SK-N-SH (cell line): ENCODE data around the gene LIPA. TPM values are rescaled to one million over a fixed set of nuclear protein-coding genes. Genes with fewer than 3 reads are reported as not detected.

Experiments
- CTCF ChIA-PET: fragments of 300-600, 350-600 bp; formaldehyde crosslinking; extraction: SDS; loops from one replicate; lab custom pipeline; 2021; lab: Yijun Ruan, JAX
- POLR2A ChIA-PET: fragments of 350-600 bp; sonication (Branson Sonifier 250); formaldehyde crosslinking; extraction: SDS; loops from one replicate; lab custom pipeline; 2020; ENCODE audit warnings: antibody characterized with exemption, inconsistent platforms; lab: Yijun Ruan, JAX
- DNase-seq: peaks from one replicate; pipeline ENCODE4 v3.0.0; 2012
- H2AFZ ChIP-seq: fragments of 200-600 bp; sonication (generic); 2 replicates; pipeline ENCODE4 v1.8.1; 2016; ENCODE audit warnings: antibody characterized with exemption, mild to moderate bottlenecking, low read depth
- H3F3A ChIP-seq: fragments of 200-600 bp; sonication (generic); replicated peaks from 2 replicates; pipeline ENCODE3; 2016; ENCODE audit warnings: antibody characterized with exemption, mild to moderate bottlenecking; ENCODE audit not compliant: insufficient read depth
- H3K27ac ChIP-seq, 2 experiments: fragments of 200-500 bp in 1 of 2; fragments of 200-600 bp in 1 of 2; sonication (Bioruptor generic) in 1 of 2; sonication (generic), shearing (Covaris generic) in 1 of 2; 2 replicates each; pipeline versions ENCODE4 v1.5.1 to v1.6.1; 2014 to 2016; ENCODE audit warnings: low read depth in 2 of 2, inconsistent platforms in 1 of 2, low read length in 1 of 2, mild to moderate bottlenecking in 1 of 2, mixed read lengths in 1 of 2
- H3K27me3 ChIP-seq: fragments of 200-600 bp; sonication (generic), shearing (Covaris generic); 2 replicates; pipeline ENCODE4 v1.6.1; 2016; ENCODE audit warnings: mixed run types; ENCODE audit not compliant: insufficient read depth
- H3K36me3 ChIP-seq, 2 experiments: fragments of 200-500 bp in 1 of 2; fragments of 200-600 bp in 1 of 2; sonication (Bioruptor generic) in 1 of 2; sonication (generic) in 1 of 2; replicated peaks in 1 of 2; 2 replicates each; pipeline versions ENCODE3 to v1.5.1; 2014 to 2016; ENCODE audit warnings: low read length in 1 of 2, mild to moderate bottlenecking in 1 of 2; ENCODE audit not compliant: insufficient read depth in 2 of 2, control insufficient read depth in 1 of 2
- H3K4me1 ChIP-seq, 2 experiments: fragments of 200-500 bp in 1 of 2; fragments of 200-600 bp in 1 of 2; sonication (Bioruptor generic) in 1 of 2; sonication (generic), shearing (Covaris generic) in 1 of 2; 2 replicates each; pipeline versions ENCODE4 v1.5.1 to v1.6.1; 2014 to 2016; ENCODE audit warnings: low read depth in 1 of 2, low read length in 1 of 2, mixed run types in 1 of 2; ENCODE audit not compliant: insufficient read depth in 2 of 2, control insufficient read depth in 1 of 2
- H3K4me2 ChIP-seq: fragments of 200-600 bp; sonication (generic), shearing (Covaris generic); 2 replicates; pipeline ENCODE4 v1.6.1; 2017; ENCODE audit warnings: mixed run types
- H3K4me3 ChIP-seq, 2 experiments: fragments of 200-500 bp in 1 of 2; fragments of 200-600 bp in 1 of 2; sonication (Bioruptor generic) in 1 of 2; sonication (generic), shearing (Covaris generic) in 1 of 2; 2 replicates each; pipeline versions ENCODE4 v1.5.1 to v1.8.1; 2014 to 2016; ENCODE audit warnings: low read depth in 2 of 2, inconsistent platforms in 1 of 2, low read length in 1 of 2, mild to moderate bottlenecking in 1 of 2, mixed read lengths in 1 of 2, moderate library complexity in 1 of 2
- H3K79me2 ChIP-seq: fragments of 200-600 bp; sonication (generic); 2 replicates; pipeline ENCODE4 v1.8.1; 2017; ENCODE audit warnings: mild to moderate bottlenecking; ENCODE audit not compliant: insufficient read depth
- H3K9ac ChIP-seq: fragments of 200-600 bp; sonication (generic); 2 replicates; pipeline ENCODE4 v1.6.1; 2017; ENCODE audit warnings: mixed run types
- H3K9me2 ChIP-seq: fragments of 200-600 bp; sonication (generic); 2 replicates; pipeline ENCODE4 v1.6.1; 2017; ENCODE audit warnings: mixed run types
- H3K9me3 ChIP-seq: fragments of 200-600 bp; sonication (generic); 2 replicates; pipeline ENCODE4 v1.6.1; 2017; ENCODE audit warnings: mixed run types, mild to moderate bottlenecking, moderate library complexity
- H4K20me1 ChIP-seq: fragments of 200-600 bp; sonication (generic); 2 replicates; pipeline ENCODE4 v1.6.1; 2017; ENCODE audit warnings: mild to moderate bottlenecking, mixed run types; ENCODE audit not compliant: insufficient read depth
- CHD2 ChIP-seq: fragments of 150-350 bp; IDR thresholded peaks from 2 replicates; pipeline ENCODE4 v1.6.1; 2018; ENCODE audit warnings: low read length; ENCODE audit not compliant: partially characterized antibody
- EZH2phosphoT487 ChIP-seq: fragments of 200-600 bp; sonication (generic); IDR thresholded peaks from 2 replicates; pipeline ENCODE4 v1.6.1; 2017; ENCODE audit warnings: low read depth, mixed run types, mild to moderate bottlenecking, antibody characterized with exemption, moderate library complexity, borderline replicate concordance
- FOXM1 ChIP-seq: IDR thresholded peaks from 2 replicates; pipeline ENCODE4 v1.4.0; 2012; ENCODE audit warnings: low read depth, mild to moderate bottlenecking
- GABPA ChIP-seq: IDR thresholded peaks from 2 replicates; pipeline ENCODE4 v1.4.0; 2012; ENCODE audit warnings: low read depth, mild to moderate bottlenecking
- NFIC ChIP-seq: IDR thresholded peaks from 2 replicates; pipeline ENCODE4 v1.4.0; 2012; ENCODE audit warnings: borderline replicate concordance
- POLR2AphosphoS5 ChIP-seq: IDR thresholded peaks from 2 replicates; pipeline ENCODE4 v1.6.1; 2012; ENCODE audit warnings: low read depth, low read length
- RCOR1 ChIP-seq: fragments of 150-350 bp; IDR thresholded peaks from 2 replicates; pipeline ENCODE4 v1.6.1; 2017; ENCODE audit warnings: antibody characterized with exemption, low read length
- RFX5 ChIP-seq: IDR thresholded peaks from 2 replicates; pipeline ENCODE4 v1.6.1; 2012; ENCODE audit warnings: mild to moderate bottlenecking, improper control_type of control experiment, low read length
- SMC3 ChIP-seq: IDR thresholded peaks from 2 replicates; pipeline ENCODE4 v1.6.1; 2012; ENCODE audit warnings: low read depth, low read length, improper control_type of control experiment
- TEAD4 ChIP-seq: IDR thresholded peaks from 2 replicates; pipeline ENCODE4 v1.4.0; 2012; ENCODE audit warnings: mild to moderate bottlenecking, borderline replicate concordance; ENCODE audit not compliant: insufficient read depth
- WGBS: methylation state at CpG from one replicate; pipeline ENCODE4 v1.1.6; 2017; ENCODE audit warnings: low lambda C conversion rate; 5-methylcytosine and 5-hydroxymethylcytosine counted together
- polyA plus RNA-seq, 3 experiments: library from polyadenylated mRNA; depleted of rRNA; stranded (reverse); fragments of >200 nt; gene quantifications; 2 replicates each; pipeline ENCODE4 v1.2.3, GENCODE V29; 2012
- TF ChIP-seq, protein P1 (sequence below): IDR thresholded peaks from 2 replicates; pipeline ENCODE4 v1.4.0; 2012; ENCODE audit warnings: low read depth
- TF ChIP-seq, protein P2 (sequence below): IDR thresholded peaks from 2 replicates; pipeline ENCODE4; 2012
- TF ChIP-seq, protein P3 (sequence below): fragments of 150-350 bp; IDR thresholded peaks from 2 replicates; pipeline ENCODE4 v1.6.1; 2016; ENCODE audit warnings: mild to moderate bottlenecking, low read depth, low read length
- TF ChIP-seq, protein P4 (sequence below): IDR thresholded peaks from 2 replicates; pipeline ENCODE4 v1.6.1; 2012; ENCODE audit warnings: mild to moderate bottlenecking, low read depth, low read length, moderate library complexity
- TF ChIP-seq, protein P5 (sequence below): fragments of 200-600 bp; sonication (generic); IDR thresholded peaks from 2 replicates; pipeline ENCODE4 v1.6.1; 2017; ENCODE audit warnings: antibody characterized with exemption, mild to moderate bottlenecking, moderate library complexity
- TF ChIP-seq, protein P6 (sequence below): fragments of 150-350 bp; IDR thresholded peaks from 2 replicates; pipeline ENCODE4 v1.6.1; 2017; ENCODE audit warnings: antibody characterized with exemption, low read length, low read depth, borderline replicate concordance

LIPA gene
- polyA plus RNA-seq, 1 of the 3 experiments (the other 2 are of a cell fraction): 43.2 TPM

DNA sequence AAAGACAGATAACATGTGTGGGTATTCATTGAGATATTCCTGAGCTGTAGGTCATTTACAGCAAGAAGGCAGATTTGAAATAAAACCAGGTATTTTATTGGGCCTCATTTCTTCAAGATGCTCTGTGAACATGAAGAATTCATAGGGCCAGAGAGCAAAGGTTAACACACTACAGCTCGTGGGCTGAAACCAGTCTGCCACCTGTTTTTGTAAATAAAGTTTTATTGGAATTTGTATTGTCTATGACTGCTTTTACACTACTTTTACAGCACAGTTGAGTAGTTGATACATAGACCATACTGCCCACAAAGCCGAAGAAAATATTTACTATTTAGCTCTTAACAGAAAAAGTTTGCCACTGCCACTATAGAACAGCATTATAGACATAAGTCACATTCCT lies 22.1 kb upstream of the LIPA start:
- ChIA-PET CTCF (interaction anchor here (0.7 to 1.4 kb wide), 2 partner anchors 96 to 115 kb away, joined by 3 to 5 read pairs; no protein-coding TSS in a partner anchor), POLR2A (no interaction called here)
- Histone ChIP-seq H3K9me3 (no peaks in the 10 kb centered on the region), H3K27me3 (no peaks in the 10 kb centered on the region), H2AFZ (no peak overlapping the region), H3K9ac (no peak overlapping the region), H3K9me2 (no peaks in the 10 kb centered on the region), H3K36me3 (no peaks in the 10 kb centered on the region), H3K79me2 (no peaks in the 10 kb centered on the region), H3K4me1 (peaks cover 10 to 28% of the 10 kb centered on the region in 2 experiments; a peak in 3 of 4 replicates), H3F3A (peaks cover 9% of the 10 kb centered on the region), H3K4me2 (no peak overlapping the region), H4K20me1 (no peaks in the 10 kb centered on the region), H3K4me3 (no peak overlapping the region), H3K27ac (peak overlapping the region in 1 of 2 experiments; percentile 69; a peak in 2 of 4 replicates)
- no peak for DNase-seq
- WGBS: 64% methylated on average over 2 of the region's 2 CpGs
- TF ChIP-seq NFIC: no peak
- TF ChIP-seq FOXM1: no peak
- TF ChIP-seq CHD2: no peak
- TF ChIP-seq, protein P1, sequence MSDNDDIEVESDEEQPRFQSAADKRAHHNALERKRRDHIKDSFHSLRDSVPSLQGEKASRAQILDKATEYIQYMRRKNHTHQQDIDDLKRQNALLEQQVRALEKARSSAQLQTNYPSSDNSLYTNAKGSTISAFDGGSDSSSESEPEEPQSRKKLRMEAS: no peak
- TF ChIP-seq, protein P2, sequence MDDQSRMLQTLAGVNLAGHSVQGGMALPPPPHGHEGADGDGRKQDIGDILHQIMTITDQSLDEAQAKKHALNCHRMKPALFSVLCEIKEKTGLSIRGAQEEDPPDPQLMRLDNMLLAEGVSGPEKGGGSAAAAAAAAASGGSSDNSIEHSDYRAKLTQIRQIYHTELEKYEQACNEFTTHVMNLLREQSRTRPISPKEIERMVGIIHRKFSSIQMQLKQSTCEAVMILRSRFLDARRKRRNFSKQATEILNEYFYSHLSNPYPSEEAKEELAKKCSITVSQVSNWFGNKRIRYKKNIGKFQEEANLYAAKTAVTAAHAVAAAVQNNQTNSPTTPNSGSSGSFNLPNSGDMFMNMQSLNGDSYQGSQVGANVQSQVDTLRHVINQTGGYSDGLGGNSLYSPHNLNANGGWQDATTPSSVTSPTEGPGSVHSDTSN: no peak
- no peak for TF ChIP-seq SMC3
- TF ChIP-seq EZH2phosphoT487: no peak
- TF ChIP-seq RFX5: no peak
- TF ChIP-seq POLR2AphosphoS5: no peak
- TF ChIP-seq, protein P3, sequence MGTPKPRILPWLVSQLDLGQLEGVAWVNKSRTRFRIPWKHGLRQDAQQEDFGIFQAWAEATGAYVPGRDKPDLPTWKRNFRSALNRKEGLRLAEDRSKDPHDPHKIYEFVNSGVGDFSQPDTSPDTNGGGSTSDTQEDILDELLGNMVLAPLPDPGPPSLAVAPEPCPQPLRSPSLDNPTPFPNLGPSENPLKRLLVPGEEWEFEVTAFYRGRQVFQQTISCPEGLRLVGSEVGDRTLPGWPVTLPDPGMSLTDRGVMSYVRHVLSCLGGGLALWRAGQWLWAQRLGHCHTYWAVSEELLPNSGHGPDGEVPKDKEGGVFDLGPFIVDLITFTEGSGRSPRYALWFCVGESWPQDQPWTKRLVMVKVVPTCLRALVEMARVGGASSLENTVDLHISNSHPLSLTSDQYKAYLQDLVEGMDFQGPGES: no peak

DNA sequence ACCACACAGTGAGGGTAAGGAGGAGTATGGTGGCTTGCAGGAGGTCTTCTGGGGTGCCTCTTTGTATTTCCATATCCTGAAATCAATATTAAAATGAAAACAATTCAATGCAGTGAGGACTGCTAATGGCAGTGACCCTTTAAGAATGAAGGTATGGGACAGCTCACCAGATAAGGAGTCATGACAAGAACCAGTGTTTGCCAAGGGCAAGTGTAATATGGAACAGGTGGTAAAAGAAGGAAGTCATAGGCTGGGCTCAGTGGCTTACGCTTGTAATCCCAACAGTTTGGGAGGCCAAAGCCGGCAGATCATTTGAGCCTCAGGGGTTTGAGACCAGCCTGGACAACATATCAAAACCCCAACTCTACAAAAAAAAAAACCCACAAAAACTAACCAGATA lies 20.0 kb upstream of the LIPA start:
- WGBS: 100% methylated on average over 2 of the region's 2 CpGs
- CTCF ChIA-PET: interaction anchor here (1.1 to 2.1 kb wide), 2 partner anchors 54 to 98 kb away, joined by 3 to 8 read pairs; no protein-coding TSS in a partner anchor
- TF ChIP-seq GABPA (no peak), CHD2 (no peak), RFX5 (no peak), SMC3 (no peak), RCOR1 (no peak), TEAD4 (no peak)
- TF ChIP-seq, protein P4, sequence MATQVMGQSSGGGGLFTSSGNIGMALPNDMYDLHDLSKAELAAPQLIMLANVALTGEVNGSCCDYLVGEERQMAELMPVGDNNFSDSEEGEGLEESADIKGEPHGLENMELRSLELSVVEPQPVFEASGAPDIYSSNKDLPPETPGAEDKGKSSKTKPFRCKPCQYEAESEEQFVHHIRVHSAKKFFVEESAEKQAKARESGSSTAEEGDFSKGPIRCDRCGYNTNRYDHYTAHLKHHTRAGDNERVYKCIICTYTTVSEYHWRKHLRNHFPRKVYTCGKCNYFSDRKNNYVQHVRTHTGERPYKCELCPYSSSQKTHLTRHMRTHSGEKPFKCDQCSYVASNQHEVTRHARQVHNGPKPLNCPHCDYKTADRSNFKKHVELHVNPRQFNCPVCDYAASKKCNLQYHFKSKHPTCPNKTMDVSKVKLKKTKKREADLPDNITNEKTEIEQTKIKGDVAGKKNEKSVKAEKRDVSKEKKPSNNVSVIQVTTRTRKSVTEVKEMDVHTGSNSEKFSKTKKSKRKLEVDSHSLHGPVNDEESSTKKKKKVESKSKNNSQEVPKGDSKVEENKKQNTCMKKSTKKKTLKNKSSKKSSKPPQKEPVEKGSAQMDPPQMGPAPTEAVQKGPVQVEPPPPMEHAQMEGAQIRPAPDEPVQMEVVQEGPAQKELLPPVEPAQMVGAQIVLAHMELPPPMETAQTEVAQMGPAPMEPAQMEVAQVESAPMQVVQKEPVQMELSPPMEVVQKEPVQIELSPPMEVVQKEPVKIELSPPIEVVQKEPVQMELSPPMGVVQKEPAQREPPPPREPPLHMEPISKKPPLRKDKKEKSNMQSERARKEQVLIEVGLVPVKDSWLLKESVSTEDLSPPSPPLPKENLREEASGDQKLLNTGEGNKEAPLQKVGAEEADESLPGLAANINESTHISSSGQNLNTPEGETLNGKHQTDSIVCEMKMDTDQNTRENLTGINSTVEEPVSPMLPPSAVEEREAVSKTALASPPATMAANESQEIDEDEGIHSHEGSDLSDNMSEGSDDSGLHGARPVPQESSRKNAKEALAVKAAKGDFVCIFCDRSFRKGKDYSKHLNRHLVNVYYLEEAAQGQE: no peak
- TF ChIP-seq, protein P3: no peak
- TF ChIP-seq, protein P5, sequence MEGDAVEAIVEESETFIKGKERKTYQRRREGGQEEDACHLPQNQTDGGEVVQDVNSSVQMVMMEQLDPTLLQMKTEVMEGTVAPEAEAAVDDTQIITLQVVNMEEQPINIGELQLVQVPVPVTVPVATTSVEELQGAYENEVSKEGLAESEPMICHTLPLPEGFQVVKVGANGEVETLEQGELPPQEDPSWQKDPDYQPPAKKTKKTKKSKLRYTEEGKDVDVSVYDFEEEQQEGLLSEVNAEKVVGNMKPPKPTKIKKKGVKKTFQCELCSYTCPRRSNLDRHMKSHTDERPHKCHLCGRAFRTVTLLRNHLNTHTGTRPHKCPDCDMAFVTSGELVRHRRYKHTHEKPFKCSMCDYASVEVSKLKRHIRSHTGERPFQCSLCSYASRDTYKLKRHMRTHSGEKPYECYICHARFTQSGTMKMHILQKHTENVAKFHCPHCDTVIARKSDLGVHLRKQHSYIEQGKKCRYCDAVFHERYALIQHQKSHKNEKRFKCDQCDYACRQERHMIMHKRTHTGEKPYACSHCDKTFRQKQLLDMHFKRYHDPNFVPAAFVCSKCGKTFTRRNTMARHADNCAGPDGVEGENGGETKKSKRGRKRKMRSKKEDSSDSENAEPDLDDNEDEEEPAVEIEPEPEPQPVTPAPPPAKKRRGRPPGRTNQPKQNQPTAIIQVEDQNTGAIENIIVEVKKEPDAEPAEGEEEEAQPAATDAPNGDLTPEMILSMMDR: no peak
- TF ChIP-seq, protein P6, sequence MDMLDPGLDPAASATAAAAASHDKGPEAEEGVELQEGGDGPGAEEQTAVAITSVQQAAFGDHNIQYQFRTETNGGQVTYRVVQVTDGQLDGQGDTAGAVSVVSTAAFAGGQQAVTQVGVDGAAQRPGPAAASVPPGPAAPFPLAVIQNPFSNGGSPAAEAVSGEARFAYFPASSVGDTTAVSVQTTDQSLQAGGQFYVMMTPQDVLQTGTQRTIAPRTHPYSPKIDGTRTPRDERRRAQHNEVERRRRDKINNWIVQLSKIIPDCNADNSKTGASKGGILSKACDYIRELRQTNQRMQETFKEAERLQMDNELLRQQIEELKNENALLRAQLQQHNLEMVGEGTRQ: no peak

More for the DNA sequence above, 20.0 kb upstream of the LIPA start:
- no peak for DNase-seq
- H3K4me3 ChIP-seq: no peak overlapping the region
- POLR2A ChIA-PET: no interaction called here
- H3K79me2 ChIP-seq: no peaks in the 10 kb centered on the region
- no peaks in the 10 kb centered on the region for H3K36me3 ChIP-seq
- no peak overlapping the region for H3K4me2 ChIP-seq
- H4K20me1 ChIP-seq: no peaks in the 10 kb centered on the region
- peaks cover 0 to 12% of the 10 kb centered on the region in 2 experiments; a peak in 2 of 4 replicates for H3K4me1 ChIP-seq
- H3F3A ChIP-seq: no peaks in the 10 kb centered on the region
- H2AFZ ChIP-seq: no peak overlapping the region
- no peak overlapping the region for H3K27ac ChIP-seq
- no peaks in the 10 kb centered on the region for H3K9me2 ChIP-seq
- no peaks in the 10 kb centered on the region for H3K27me3 ChIP-seq
- no peaks in the 10 kb centered on the region for H3K9me3 ChIP-seq
- no peak overlapping the region for H3K9ac ChIP-seq
